C4-2B (cell line): ENCODE data around the gene ARHGAP26.

ENCODE experiments used
- H3K27ac ChIP-seq: fragments of 450-650 bp; 2 replicates; pipeline ENCODE4 v1.5.1; 2017
- ZFX ChIP-seq: fragments of 450-650 bp; IDR thresholded peaks from 2 replicates; pipeline ENCODE4 v1.6.1; 2017
- TF ChIP-seq, protein P1 (sequence below): fragments of 450-650 bp; conservative IDR thresholded peaks from 2 replicates; pipeline ENCODE4 v1.5.1; 2017; ENCODE audit warnings: mild to moderate bottlenecking

The ARHGAP26 gene

DNA sequence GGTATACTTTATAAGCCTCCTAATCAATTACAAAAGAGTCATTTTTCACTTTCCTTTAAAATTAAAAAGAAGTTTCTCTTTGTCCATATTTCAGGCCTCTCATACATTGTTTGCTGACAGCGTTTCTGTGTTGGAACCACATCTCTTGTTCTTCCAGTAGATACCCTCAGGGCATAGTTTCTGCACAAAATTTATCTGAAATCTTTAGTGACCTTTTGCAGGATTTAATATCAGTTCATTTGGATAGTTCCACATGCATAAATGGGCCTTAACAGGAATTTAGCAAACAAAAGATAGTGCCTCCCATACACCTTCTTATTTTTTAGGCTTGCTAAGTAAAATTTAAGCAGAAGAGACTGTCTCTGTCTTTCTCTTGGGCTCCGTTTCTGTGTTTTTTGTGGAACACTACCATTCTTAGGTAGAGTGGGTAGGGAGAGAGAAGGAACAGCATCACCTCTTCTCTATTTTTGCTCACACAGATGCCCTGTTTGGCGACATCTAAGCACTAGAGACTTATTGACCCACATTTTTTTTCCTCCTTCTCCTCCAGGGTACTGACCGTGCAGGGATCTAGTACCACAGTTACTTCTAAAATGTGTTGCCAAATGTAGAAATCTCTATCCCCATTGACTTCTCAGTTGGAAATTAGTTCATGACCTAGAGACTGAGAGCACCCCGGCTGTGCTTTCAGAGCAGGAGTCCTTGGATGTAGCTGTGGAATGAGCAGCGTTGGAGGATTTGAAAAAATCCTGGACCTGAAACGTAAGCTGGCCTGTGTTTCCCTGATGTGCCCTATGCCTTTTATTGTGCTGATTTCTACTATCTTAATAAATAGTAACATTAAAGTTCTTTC, 22.1 kb downstream of the ARHGAP26 start:
- TF ChIP-seq, protein P1, sequence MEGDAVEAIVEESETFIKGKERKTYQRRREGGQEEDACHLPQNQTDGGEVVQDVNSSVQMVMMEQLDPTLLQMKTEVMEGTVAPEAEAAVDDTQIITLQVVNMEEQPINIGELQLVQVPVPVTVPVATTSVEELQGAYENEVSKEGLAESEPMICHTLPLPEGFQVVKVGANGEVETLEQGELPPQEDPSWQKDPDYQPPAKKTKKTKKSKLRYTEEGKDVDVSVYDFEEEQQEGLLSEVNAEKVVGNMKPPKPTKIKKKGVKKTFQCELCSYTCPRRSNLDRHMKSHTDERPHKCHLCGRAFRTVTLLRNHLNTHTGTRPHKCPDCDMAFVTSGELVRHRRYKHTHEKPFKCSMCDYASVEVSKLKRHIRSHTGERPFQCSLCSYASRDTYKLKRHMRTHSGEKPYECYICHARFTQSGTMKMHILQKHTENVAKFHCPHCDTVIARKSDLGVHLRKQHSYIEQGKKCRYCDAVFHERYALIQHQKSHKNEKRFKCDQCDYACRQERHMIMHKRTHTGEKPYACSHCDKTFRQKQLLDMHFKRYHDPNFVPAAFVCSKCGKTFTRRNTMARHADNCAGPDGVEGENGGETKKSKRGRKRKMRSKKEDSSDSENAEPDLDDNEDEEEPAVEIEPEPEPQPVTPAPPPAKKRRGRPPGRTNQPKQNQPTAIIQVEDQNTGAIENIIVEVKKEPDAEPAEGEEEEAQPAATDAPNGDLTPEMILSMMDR: no peak
- no peak for TF ChIP-seq ZFX
- no peak overlapping the region for H3K27ac ChIP-seq

- no peak for TF ChIP-seq ZFX
- TF ChIP-seq, protein P1: no peak
- no peak overlapping the region for H3K27ac ChIP-seq
These were observed 22.7 kb downstream of the ARHGAP26 start for GRCh38 chr5:142792865-142793232.

- TF ChIP-seq ZFX: no peak
- TF ChIP-seq, protein P1: no peak
These were observed 24.4 kb downstream of the ARHGAP26 start for GRCh38 chr5:142794537-142794936.

GRCh38 chr5:142795251-142795650, 25.1 kb downstream of the ARHGAP26 start:
- no peak overlapping the region for H3K27ac ChIP-seq
- no peak for TF ChIP-seq ZFX
- TF ChIP-seq, protein P1: no peak

More at GRCh38 chr5:142794537-142794936, 24.4 kb downstream of the ARHGAP26 start:
- H3K27ac ChIP-seq: no peak overlapping the region

DNA sequence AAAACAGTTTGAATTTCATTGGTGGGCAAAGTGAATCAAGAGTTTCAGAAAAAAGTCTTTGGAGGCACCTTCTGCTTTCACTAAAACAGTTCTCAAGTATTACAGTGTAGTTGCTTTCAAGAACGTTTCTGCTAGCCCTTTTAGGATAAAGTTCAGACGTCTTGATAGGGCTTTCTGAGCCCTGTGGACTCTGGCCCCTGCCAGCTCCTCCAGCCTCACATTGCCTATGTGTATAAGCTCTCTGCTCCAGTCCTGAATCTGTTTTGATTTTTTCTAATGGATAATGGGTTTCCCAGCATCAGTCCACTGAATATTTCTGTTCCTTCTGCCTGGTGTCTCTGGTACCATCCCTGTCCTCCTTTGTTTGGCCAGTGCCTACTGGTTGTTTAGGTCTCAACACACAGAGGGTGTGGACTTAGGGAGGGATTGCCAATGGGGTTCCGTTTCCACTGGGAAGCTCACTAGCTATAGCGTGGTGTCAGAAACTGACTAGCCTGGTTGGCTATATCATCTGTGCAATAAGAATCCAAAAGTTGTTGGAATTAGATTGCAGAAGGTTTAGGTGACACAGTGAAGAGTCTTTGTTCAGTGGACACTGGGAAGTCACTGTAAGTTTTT, 26.4 kb downstream of the ARHGAP26 start:
- no peak for TF ChIP-seq ZFX
- TF ChIP-seq, protein P1: no peak
- no peak overlapping the region for H3K27ac ChIP-seq

GRCh38 chr5:142797420-142797819, 27.2 kb downstream of the ARHGAP26 start:
- no peak overlapping the region for H3K27ac ChIP-seq
- TF ChIP-seq, protein P1: no peak
- TF ChIP-seq ZFX: no peak

- TF ChIP-seq, protein P1: no peak
- TF ChIP-seq ZFX: no peak
- H3K27ac ChIP-seq: no peak overlapping the region
These were observed 28.1 kb downstream of the ARHGAP26 start for GRCh38 chr5:142798099-142798770.
